Measurements from ENCODE around the gene YPEL5. TPM values are rescaled to one million over a fixed set of nuclear protein-coding genes. Genes with fewer than 3 reads are reported as not detected.

Gene YPEL5
- total RNA-seq, 8 experiments from 2014 or later, result 40.0 to 106 (median 53.6) TPM

DNA sequence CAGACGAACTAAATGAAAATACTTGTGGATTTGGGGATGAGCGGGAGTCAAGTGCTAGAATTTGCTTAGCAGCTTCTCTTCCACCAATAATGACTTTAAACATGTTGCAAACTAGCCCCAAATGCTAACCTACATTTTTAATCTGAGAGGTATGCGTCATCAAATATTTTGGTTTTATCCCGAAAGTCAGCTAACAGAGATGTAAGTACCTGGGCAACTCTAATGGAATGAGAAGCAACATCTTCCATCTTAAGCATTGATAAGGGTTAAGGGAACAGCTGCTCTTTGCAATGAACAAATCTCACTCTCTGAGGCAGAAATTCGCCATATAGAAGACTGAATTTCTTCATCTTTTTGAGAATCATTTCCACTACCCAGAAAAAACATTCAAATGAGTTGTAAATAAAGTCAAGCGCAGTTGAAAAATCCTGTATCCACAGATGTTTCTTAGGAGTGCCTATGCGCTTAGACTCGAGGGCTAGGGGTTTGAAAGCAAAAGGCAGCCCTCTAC, 926 bp upstream of the YPEL5 start:
- Histone ChIP-seq H3K4me1 (replicated peaks in 1 of 2) (peaks cover 5 to 7% of the 10 kb centered on the region in 2 donors), H3K27ac (peak overlapping the region; percentile 62 to 72), H3K4me3 (peak overlapping the region; percentile 41 to 44 (median 43))
- ATAC-seq (replicated peaks in 6 of 8), result no peak
- in situ Hi-C loops (cut with MboI; ENCODE audit: low pct_unique_long_range_greater_than_20kb in 2 of 9, low sequenced_read_pairs in 9 of 9, unreplicated experiment in 9 of 9), result no loop called here
- 0 to 58% (median 39%) methylated on average over 1 to 8 of the region's 8 CpGs for WGBS, 10 experiments

DNA sequence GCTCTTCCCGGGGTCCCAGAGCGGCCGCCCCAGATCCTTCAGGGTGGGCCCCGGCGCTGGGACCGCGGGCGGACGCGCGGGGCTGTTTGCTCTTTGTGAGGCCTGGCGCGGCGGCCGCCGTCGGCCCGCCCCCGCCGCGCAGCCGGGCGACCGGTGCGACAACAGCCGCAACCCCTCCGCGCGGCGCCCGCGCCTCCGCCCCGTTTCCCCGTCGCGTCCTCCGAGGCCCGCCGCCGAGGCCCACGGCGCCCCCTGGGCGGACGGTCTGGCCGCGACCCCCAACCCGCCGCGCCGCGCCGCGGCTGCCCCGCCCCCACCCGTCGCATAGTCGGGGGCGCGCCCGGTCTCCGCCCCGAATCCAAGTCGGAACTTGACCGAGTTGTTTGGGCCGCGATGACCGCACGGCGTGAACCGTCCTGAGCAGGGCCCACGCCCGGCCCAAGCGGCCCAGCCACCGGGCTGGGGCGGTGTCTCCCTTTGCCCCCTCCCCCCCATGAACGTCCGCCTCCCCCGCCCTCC, 448 bp downstream of the YPEL5 start:
- Histone ChIP-seq H3K4me1 (replicated peaks in 1 of 2) (peaks cover 5 to 7% of the 10 kb centered on the region in 2 donors), H3K27ac (peak overlapping the region; percentile 88 to 94), H3K4me3 (peak overlapping the region; percentile 77 to 96 (median 88))
- in situ Hi-C loops (cut with MboI; ENCODE audit: low pct_unique_long_range_greater_than_20kb in 2 of 9, low sequenced_read_pairs in 9 of 9, unreplicated experiment in 9 of 9), result no loop called here
- WGBS, 10 experiments, result no CpG with 5 or more reads among the region's 79 CpGs
- ATAC-seq (replicated peaks in 6 of 8), result peak; percentile 0 to 12 (median 0)

DNA sequence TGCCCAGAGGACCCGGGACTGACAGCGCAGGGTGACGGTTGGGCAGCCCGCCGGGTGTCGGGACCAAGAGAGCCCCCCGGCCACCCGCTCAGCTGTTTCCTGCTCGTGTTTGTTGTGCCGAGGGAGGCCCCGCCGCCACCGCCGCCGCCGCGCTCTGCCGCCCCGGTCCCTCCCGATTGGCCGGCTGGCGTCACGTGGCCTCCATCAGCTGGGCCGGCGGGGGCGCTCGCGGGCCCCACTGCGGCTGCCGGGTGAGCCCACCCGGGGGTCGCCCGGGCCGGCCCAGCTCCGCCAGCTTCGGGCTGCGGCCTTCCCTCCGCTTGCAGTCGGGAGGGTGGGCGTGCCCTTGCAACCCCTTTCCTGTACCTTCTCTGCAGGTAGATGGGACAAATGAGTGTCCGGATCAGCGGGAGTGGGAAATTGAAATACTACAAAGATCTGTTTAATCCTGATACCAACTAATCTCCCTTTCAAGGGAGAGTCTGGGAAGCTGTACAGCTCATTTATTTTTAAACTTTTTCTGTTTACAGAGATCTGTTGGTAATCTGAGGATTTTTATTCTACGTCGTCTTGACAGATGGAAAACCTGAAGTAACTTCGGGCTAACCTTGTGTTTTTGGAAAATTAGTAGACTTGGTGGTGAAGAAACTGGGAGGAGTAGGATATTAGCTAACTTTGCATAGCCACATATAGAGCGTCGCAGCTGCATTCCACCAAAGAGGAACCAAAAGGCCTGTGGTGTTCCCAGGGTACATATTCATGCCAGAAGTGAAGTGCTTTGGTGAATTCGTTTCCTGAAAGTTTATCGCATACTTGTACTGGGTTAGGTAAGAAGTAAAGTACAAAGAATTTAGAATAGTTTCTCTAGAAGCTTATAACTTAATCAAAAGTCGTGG, 1.2 kb downstream of the YPEL5 start:
- Histone ChIP-seq H3K4me1 (replicated peaks in 1 of 2) (peaks cover 5 to 7% of the 10 kb centered on the region in 2 donors), H3K27ac (peak overlapping the region; percentile 88 to 94), H3K4me3 (peak overlapping the region; percentile 77 to 96 (median 88))
- 0 to 44% (median 22%) methylated on average over 3 to 11 of the region's 50 CpGs for WGBS, 10 experiments
- ATAC-seq (replicated peaks in 6 of 8), result peak; percentile 11 to 23 (median 16)
- in situ Hi-C loops (cut with MboI; ENCODE audit: low pct_unique_long_range_greater_than_20kb in 2 of 9, low sequenced_read_pairs in 9 of 9, unreplicated experiment in 9 of 9), result no loop called here

DNA sequence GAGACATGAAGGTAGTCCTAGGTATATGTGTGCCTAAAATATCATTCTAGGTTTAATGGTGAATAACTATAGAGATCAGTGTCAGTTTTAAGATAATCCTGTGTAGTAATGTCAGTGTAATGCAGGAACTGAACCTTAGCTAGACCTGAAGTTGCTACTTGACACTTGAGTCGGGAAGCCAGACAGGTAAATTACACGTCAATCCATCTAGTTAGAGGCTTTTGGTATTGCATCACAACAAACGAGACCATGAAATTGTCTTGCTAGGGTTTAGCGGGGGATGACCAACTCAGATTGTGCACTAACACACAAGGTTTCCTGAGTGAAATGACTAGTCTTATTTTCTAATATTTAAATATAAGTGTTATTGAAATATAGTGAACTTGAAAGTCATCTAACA, 2.0 kb downstream of the YPEL5 start:
- in situ Hi-C loops (cut with MboI; ENCODE audit: low pct_unique_long_range_greater_than_20kb in 2 of 9, low sequenced_read_pairs in 9 of 9, unreplicated experiment in 9 of 9), result no loop called here
- no peak overlapping the region for H3K27ac ChIP-seq
- WGBS, 10 experiments, result 62 to 98% (median 74%) methylated on average over 2 to 4 of the region's 4 CpGs; no CpG with 5 or more reads in 1 of the 10 experiments
- ATAC-seq (replicated peaks in 6 of 8), result no peak
- no peak overlapping the region for H3K4me3 ChIP-seq
- peaks cover 5 to 7% of the 10 kb centered on the region in 2 donors for H3K4me1 ChIP-seq (replicated peaks in 1 of 2)

DNA sequence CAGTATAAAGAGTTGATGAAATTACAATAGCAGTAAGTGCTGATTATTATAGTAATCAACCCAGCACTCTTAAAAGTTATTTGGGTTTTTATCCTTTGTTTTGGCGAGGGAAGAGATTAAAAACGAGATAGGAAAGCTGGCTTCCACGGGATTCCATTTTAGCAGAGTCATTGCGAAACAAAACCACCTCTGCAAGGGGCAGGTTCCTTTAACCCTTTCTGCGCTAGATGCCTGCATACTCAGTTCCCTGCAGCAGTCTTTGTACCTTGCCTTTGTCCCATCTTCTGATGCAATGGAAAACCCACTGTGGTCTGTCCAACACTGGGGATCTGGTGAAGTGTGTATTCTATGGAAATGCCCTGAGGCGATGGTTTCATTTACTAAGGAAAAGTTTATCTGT, 2.7 kb downstream of the YPEL5 start:
- Histone ChIP-seq H3K4me1 (replicated peaks in 1 of 2) (peaks cover 5 to 7% of the 10 kb centered on the region in 2 donors), H3K27ac (no peak overlapping the region), H3K4me3 (no peak overlapping the region)
- WGBS, 10 experiments, result 10 to 51% (median 37%) methylated on average over 1 to 6 of the region's 6 CpGs; no CpG with 5 or more reads in 1 of the 10 experiments
- ATAC-seq (replicated peaks in 6 of 8), result no peak
- in situ Hi-C loops (cut with MboI; ENCODE audit: low pct_unique_long_range_greater_than_20kb in 2 of 9, low sequenced_read_pairs in 9 of 9, unreplicated experiment in 9 of 9), result no loop called here

DNA sequence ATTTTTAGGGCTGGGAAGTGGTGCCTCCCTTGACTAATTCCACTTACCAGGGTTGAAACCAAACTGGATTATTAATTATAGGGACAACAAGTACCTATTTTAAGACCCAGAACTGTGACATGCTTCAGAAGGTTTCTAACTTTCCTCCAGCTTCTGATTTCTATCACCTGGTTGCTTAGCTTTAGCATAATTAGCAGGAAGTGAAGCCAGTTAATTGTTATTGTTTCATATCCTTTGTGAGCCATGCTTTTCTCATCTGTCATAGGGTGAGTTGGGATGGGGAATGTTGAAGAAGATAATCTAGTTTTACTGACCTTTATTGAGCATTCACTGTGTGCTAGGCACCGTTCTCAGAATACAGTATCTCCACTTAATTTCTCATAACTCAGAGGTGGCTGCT, 3.2 kb downstream of the YPEL5 start:
- WGBS, 10 experiments, result 44 to 88% (median 60%) methylated on average over 1 of the region's 1 CpG; no CpG with 5 or more reads in 4 of the 10 experiments
- Histone ChIP-seq H3K27ac (no peak overlapping the region), H3K4me1 (replicated peaks in 1 of 2) (peaks cover 5 to 7% of the 10 kb centered on the region in 2 donors), H3K4me3 (no peak overlapping the region)
- ATAC-seq (replicated peaks in 6 of 8), result no peak
- in situ Hi-C loops (cut with MboI; ENCODE audit: low pct_unique_long_range_greater_than_20kb in 2 of 9, low sequenced_read_pairs in 9 of 9, unreplicated experiment in 9 of 9), result loop anchor here in 1 of 9 experiments (25.0 kb wide), 1 partner anchor 1187 kb away; no protein-coding TSS in a partner anchor

DNA sequence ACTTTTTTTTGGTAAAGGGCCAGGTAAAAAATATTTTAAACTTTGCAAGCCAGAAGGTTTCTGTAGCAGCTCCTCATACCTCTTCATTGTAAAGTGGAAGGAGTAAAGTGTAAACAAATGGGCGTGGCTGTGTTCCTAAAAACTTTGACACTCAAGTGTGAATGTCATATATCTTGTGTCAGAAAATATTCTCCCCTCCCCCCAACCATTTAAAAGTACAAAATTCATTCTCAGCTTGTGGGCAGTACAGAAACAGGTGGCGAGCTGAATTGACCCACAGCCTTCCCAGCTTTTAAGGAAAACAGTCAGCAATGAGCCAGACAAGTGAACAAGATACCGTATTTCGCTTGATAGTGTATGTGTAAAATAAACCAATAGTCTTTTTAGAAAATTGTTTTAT, 4.0 kb downstream of the YPEL5 start:
- H3K4me1 ChIP-seq (replicated peaks in 1 of 2), result peaks cover 4 to 5% of the 10 kb centered on the region in 2 donors
- ATAC-seq (replicated peaks in 6 of 8), result no peak
- H3K4me3 ChIP-seq, result no peak overlapping the region
- WGBS, 10 experiments, result 57 to 96% (median 76%) methylated on average over 2 to 4 of the region's 4 CpGs; no CpG with 5 or more reads in 2 of the 10 experiments
- in situ Hi-C loops (cut with MboI; ENCODE audit: low pct_unique_long_range_greater_than_20kb in 2 of 9, low sequenced_read_pairs in 9 of 9, unreplicated experiment in 9 of 9), result loop anchor here in 1 of 9 experiments (25.0 kb wide), 1 partner anchor 1187 kb away; no protein-coding TSS in a partner anchor
- H3K27ac ChIP-seq, result no peak overlapping the region

DNA sequence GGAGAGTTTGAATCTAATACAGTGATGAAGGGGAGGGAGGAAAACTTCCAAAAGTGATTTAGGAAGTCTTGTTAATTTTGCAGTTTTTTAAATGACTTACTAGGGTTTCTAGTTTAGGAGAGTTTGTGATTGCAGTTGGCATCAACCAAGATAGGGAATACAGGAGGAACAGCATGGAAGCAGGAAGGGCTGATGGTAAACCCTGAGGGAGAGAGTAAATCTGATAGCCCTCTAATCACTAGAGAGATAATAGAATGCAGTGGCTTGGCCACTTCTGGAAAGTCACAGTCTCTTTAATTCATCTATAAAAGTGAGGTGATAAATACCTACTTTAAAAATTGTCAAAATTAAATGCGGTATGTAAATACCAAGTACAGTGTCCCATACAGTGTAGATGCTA, 5.6 kb downstream of the YPEL5 start:
- no peak for ATAC-seq (replicated peaks in 6 of 8)
- H3K4me1 ChIP-seq (replicated peaks in 1 of 2), result peaks cover 2 to 5% of the 10 kb centered on the region in 2 donors
- H3K4me3 ChIP-seq, result no peak overlapping the region
- WGBS, 10 experiments, result 100% methylated on average over 1 of the region's 1 CpG; no CpG with 5 or more reads in 5 of the 10 experiments
- in situ Hi-C loops (cut with MboI; ENCODE audit: low pct_unique_long_range_greater_than_20kb in 2 of 9, low sequenced_read_pairs in 9 of 9, unreplicated experiment in 9 of 9), result loop anchor here in 1 of 9 experiments (25.0 kb wide), 1 partner anchor 1185 kb away; no protein-coding TSS in a partner anchor
- no peak overlapping the region for H3K27ac ChIP-seq

DNA sequence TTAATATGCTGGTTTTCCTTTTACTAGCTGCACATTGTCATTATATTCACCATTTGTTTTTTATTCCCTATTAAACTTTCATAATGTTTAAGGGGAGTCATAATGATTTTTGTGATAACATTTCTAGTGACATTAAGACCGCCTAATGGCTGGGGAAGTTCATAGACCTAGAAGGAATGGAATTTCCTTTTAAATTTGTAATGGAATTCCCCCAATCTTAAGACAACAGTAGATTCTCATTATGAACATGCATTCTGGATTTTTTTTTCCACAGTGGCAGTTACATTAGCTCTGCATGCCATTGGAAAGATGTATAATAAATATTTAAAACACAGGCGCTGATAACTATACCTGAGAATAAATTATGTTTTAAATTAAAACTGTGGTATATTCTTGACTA, 8.4 kb downstream of the YPEL5 start:
- no peak overlapping the region for H3K4me3 ChIP-seq
- no peak for ATAC-seq (replicated peaks in 6 of 8)
- 79 to 100% (median 100%) methylated on average over 1 to 2 of the region's 2 CpGs for WGBS, 10 experiments
- H3K27ac ChIP-seq, result no peak overlapping the region
- in situ Hi-C loops (cut with MboI; ENCODE audit: low pct_unique_long_range_greater_than_20kb in 2 of 9, low sequenced_read_pairs in 9 of 9, unreplicated experiment in 9 of 9), result loop anchor here in 1 of 9 experiments (25.0 kb wide), 1 partner anchor 1182 kb away; no protein-coding TSS in a partner anchor
- H3K4me1 ChIP-seq (replicated peaks in 1 of 2), result no peaks in the 10 kb centered on the region

DNA sequence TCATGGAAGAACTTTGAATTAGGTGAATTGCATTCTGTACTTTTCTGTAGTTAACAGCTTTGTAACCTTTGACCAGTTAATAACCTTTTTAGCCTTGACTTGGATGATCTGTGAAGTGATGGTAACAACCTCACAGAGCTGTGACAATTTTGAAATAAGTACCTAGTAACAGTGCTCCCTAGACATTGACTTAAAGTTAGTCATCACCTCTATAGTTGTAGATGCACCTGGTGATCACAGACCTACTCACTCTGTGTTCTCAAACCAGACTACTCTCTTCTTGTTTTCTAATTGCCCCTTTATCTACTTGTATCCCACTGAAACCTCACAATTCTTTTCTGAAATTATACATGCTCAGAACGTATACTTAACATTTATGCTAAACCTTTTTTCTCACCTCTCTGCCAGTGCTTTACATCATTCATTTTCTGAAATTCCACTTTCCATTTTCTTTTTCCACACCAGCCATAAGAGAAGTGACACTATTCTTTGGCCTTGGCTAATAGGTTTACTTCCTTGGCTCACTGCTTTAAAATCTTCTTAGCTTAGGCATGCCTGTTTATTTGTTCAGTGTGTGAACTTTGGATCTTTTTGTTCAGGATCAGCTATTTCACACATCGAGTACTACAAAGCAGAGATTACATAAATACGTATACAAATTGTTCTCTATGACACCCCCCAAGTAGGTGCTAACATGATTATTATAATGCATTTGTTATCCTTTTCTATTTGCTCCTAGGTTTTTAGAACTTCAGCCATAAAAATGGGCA, 9.3 kb downstream of the YPEL5 start:
- in situ Hi-C loops (cut with MboI; ENCODE audit: low pct_unique_long_range_greater_than_20kb in 2 of 9, low sequenced_read_pairs in 9 of 9, unreplicated experiment in 9 of 9), result loop anchor here in 1 of 9 experiments (25.0 kb wide), 1 partner anchor 1181 kb away; no protein-coding TSS in a partner anchor
- no peak for ATAC-seq (replicated peaks in 6 of 8)
- Histone ChIP-seq H3K4me3 (no peak overlapping the region), H3K27ac (no peak overlapping the region), H3K4me1 (replicated peaks in 1 of 2) (no peaks in the 10 kb centered on the region)
- WGBS, 10 experiments, result 36 to 100% (median 79%) methylated on average over 1 to 3 of the region's 3 CpGs

DNA sequence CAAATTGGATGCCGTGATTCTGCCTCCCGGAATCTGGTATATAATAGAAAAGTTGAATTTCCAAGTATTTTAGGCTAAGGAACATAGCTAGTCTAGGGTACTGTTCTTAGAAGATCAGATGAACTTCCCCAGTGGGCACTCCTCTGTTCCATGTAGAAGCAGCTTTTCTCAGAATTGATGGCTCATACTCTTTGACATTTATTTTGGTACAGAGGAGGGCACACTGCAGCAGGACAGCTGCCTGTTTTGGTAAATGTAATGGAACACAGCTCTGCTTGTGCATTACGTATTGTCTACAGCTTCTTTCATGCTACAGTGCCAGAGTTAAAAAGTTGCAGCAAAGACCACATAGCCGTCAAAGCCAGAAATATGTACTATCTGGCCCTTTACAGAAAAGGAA, 10.8 kb downstream of the YPEL5 start:
- no peak for ATAC-seq (replicated peaks in 6 of 8)
- in situ Hi-C loops (cut with MboI; ENCODE audit: low pct_unique_long_range_greater_than_20kb in 2 of 9, low sequenced_read_pairs in 9 of 9, unreplicated experiment in 9 of 9), result loop anchor here in 1 of 9 experiments (25.0 kb wide), 1 partner anchor 1180 kb away; no protein-coding TSS in a partner anchor
- Histone ChIP-seq H3K27ac (no peak overlapping the region), H3K4me3 (no peak overlapping the region), H3K4me1 (replicated peaks in 1 of 2) (no peaks in the 10 kb centered on the region)
- WGBS, 10 experiments, result 30 to 100% (median 93%) methylated on average over 2 to 4 of the region's 4 CpGs; no CpG with 5 or more reads in 2 of the 10 experiments

DNA sequence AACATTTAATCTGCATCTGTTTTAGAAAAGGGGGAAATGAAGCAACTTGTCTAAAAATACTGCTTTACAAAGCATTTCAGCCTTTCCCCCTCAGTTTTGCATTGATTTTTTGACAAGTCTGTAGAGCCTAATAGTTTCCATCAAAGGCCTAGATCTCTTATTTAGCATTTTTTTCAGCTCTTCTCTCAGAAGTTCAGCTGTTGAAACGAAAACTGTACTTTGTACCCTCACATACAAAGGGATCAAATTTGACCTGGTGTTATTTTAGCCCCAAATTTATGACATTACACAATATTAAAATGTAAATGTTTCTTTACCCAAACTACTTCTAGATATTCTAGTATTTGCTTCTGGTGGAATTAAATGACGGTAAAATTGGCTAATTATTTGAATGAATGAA, 13.0 kb downstream of the YPEL5 start:
- 58 to 100% (median 79%) methylated on average over 1 to 2 of the region's 2 CpGs; no CpG with 5 or more reads in 3 of the 10 experiments for WGBS, 10 experiments
- in situ Hi-C loops (cut with MboI; ENCODE audit: low pct_unique_long_range_greater_than_20kb in 2 of 9, low sequenced_read_pairs in 9 of 9, unreplicated experiment in 9 of 9), result loop anchor here in 1 of 9 experiments (25.0 kb wide), 1 partner anchor 1178 kb away; no protein-coding TSS in a partner anchor

More for the DNA sequence above, 13.0 kb downstream of the YPEL5 start:
- Histone ChIP-seq H3K4me1 (replicated peaks in 1 of 2) (no peaks in the 10 kb centered on the region), H3K4me3 (no peak overlapping the region), H3K27ac (no peak overlapping the region)
- ATAC-seq (replicated peaks in 6 of 8), result no peak

Measured in motor neuron (in vitro differentiated cells).